Activated T-helper 17 cell treated with anti-CD3 and anti-CD28 coated beads, Interleukin-2, amount 50 U/mL, for 72 hours (primary cell): ENCODE measurements around the gene CACNA2D1. TPM values are rescaled to one million over a fixed set of nuclear protein-coding genes. Genes with fewer than 3 reads are reported as not detected.

Experiments used
- ATAC-seq: fragments of 150-1000 bp; cut with Tn5 transposase; replicated peaks from 2 replicates; pipeline ENCODE4 v1.10.0; 2021; ENCODE audit warnings: mild to moderate bottlenecking, moderate library complexity
- H3K27ac Mint-ChIP-seq: one replicate; pipeline ENCODE4 v1.8.0; 2022; ENCODE audit warnings: mixed read lengths
- H3K27me3 Mint-ChIP-seq: one replicate; pipeline ENCODE4 v1.8.0; 2022; ENCODE audit warnings: mixed read lengths
- H3K36me3 Mint-ChIP-seq: one replicate; pipeline ENCODE4 v1.8.0; 2022; ENCODE audit warnings: low read depth, mild to moderate bottlenecking, mixed read lengths
- H3K4me1 Mint-ChIP-seq: one replicate; pipeline ENCODE4 v1.8.0; 2022; ENCODE audit warnings: mixed read lengths
- H3K4me3 Mint-ChIP-seq: one replicate; pipeline ENCODE4 v1.8.0; 2022; ENCODE audit warnings: mild to moderate bottlenecking, mixed read lengths
- H3K9me3 Mint-ChIP-seq: one replicate; pipeline ENCODE4 v1.8.0; 2022; ENCODE audit warnings: mixed read lengths
- total RNA-seq, 2 donors: library from RNA; stranded (reverse); gene quantifications; one replicate each; pipeline ENCODE4 v1.2.3, GENCODE V29; 2022

Gene CACNA2D1
- total RNA-seq, 2 donors from 2014 or later, result not detected

DNA sequence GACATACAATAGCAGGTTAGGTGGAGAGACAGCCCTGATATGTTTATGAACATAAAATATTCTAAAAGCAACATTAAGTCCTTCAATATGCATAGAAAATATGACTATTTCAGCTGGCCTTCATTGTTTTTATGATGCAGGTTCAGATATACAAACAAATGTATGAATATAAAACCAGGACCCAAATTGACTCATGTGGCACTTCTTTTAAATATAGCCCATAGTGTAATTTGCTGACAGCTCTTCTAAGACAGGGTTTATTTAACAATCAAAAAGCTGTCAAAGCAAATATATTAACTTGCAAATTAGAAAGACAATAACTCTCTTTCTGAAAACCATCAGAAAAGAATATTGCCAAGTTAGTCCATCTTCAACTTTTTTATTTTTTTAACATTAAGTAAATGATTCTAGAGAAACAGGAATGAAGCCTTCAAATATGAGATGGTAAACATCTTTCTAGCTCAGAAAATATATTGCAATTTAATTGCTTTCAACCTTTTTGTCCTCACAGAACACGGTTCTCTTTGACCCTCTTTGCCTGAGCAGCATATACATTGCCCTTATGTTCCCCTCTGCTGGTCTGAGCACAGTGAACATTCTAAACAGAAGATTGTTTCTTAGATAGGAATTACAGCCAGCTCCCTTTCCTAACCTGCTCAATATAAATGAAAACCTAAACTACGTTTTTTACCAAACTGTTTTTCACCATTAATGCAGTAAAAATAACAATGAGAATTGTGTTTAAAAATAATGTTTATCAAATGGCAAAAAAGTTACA, 82.8 kb downstream of the CACNA2D1 start:
- Mint-ChIP-seq H3K27me3 (no peaks in the 10 kb centered on the region), H3K4me1 (no peaks in the 10 kb centered on the region), H3K4me3 (no peak overlapping the region), H3K36me3 (no peaks in the 10 kb centered on the region), H3K27ac (no peak overlapping the region), H3K9me3 (peaks cover 9% of the 10 kb centered on the region)
- no peak for ATAC-seq

DNA sequence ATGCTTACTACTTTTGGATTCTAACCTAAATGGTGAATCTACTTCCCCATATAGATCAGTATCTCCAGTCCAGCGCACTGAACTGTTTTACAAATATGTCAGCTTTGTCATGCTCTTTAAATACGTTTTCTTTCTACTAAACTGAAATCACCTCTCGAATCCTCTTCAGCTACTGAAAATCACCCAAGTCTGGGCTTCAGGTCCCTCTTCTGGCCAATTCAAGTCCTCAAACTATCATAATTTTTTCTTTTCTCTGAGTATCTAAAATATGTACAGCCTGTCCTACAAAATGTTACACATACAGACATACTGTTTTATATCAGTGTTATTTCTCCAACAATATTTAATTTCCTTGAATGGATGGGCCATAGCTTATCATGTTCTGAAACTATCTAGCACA, 84.2 kb downstream of the CACNA2D1 start:
- Mint-ChIP-seq H3K27me3 (no peaks in the 10 kb centered on the region), H3K4me1 (no peaks in the 10 kb centered on the region), H3K4me3 (no peak overlapping the region), H3K27ac (no peak overlapping the region), H3K9me3 (peaks cover 5% of the 10 kb centered on the region), H3K36me3 (no peaks in the 10 kb centered on the region)
- no peak for ATAC-seq

DNA sequence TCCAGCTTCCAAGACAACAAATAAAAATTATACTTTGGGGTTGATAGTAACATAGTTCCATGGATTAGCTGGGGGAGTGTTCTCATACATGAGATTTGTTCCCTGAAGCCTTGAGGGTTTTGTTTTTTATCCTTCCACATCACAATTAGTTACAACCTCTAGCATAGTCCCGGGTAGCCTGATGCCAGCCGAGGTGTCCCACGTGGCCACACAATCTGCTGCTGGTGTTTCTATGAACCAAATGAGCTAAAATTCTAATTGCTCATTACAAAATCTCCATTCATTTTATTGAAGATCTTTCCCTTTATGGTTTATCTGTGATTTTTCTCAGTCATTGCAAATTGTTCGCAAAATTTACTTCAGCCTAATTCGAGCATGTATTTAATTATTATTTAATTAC, 84.7 kb downstream of the CACNA2D1 start:
- Mint-ChIP-seq H3K9me3 (peaks cover 5% of the 10 kb centered on the region), H3K4me3 (no peak overlapping the region), H3K36me3 (no peaks in the 10 kb centered on the region), H3K27ac (no peak overlapping the region), H3K27me3 (no peaks in the 10 kb centered on the region), H3K4me1 (no peaks in the 10 kb centered on the region)
- ATAC-seq, result no peak

DNA sequence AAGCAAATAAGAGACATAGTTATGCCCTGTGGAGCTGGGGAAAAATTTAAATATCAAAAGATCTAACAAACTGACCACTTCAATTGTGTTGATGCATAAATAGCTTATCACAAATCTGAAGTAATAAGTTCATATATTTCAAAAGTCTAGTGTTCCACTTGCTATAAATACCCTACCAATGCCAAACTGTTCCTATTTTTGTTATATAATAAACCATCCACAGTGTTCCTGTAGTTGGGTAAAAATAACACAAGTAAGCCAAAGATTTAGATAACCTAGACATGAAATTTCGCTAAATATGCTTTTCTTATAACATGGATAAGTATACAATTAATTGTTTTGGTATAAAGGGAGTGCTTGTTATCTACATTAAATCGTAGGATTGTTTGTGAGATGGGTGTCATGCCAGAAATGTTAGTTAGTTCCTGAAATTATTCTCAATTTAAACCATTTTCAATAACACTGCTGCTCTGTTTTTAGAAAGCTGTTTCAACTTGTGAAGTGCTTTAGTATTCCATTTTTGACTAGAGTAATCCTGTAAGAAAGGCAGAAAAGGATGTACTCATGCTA, 85.5 kb downstream of the CACNA2D1 start:
- Mint-ChIP-seq H3K27ac (no peak overlapping the region), H3K4me3 (no peak overlapping the region), H3K36me3 (no peaks in the 10 kb centered on the region), H3K4me1 (no peaks in the 10 kb centered on the region), H3K9me3 (peaks cover 5% of the 10 kb centered on the region), H3K27me3 (no peaks in the 10 kb centered on the region)
- no peak for ATAC-seq

DNA sequence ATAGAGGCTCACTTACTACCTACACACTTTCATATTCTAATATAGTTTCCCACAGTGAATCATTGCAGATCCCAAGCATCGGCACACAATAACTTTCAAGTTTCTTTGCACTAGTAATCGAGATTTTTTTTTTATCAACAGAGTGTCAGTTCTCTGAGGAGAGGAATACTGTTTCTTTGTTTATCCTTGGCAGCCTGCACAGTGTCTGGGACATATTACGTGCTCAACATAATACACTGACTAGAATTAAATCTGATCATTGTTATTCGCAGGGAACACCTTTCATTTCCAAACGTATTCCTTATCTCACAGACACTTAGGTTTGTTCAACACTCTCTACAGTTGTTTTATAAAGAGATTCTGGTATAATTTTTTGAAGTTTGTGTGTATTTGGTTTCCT, 95.3 kb downstream of the CACNA2D1 start:
- no peaks in the 10 kb centered on the region for H3K27me3 Mint-ChIP-seq
- H3K9me3 Mint-ChIP-seq, result no peaks in the 10 kb centered on the region
- no peaks in the 10 kb centered on the region for H3K36me3 Mint-ChIP-seq
- no peaks in the 10 kb centered on the region for H3K4me1 Mint-ChIP-seq
- H3K27ac Mint-ChIP-seq, result no peak overlapping the region
- no peak overlapping the region for H3K4me3 Mint-ChIP-seq
- ATAC-seq, result no peak

DNA sequence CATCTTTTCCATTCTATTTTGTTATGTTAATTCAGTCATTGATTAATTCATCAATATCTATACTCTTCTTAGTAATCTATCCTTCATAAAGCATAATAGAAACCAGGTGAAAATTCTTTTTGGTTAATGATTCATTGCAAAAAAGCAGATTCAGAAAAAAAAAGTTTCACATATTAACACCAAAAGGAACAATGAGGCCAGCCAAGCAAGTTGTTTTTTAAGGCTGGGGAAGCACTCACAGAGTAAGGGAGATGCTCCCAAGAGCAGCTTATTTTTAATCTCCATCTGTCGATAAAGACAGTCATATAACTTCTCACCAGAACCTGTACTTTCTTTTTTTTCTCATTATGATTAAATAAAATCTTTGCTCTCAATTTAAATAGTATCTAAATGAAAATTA, 95.8 kb downstream of the CACNA2D1 start:
- no peak for ATAC-seq
- Mint-ChIP-seq H3K27ac (no peak overlapping the region), H3K9me3 (no peaks in the 10 kb centered on the region), H3K4me3 (no peak overlapping the region), H3K4me1 (no peaks in the 10 kb centered on the region), H3K36me3 (no peaks in the 10 kb centered on the region), H3K27me3 (no peaks in the 10 kb centered on the region)

DNA sequence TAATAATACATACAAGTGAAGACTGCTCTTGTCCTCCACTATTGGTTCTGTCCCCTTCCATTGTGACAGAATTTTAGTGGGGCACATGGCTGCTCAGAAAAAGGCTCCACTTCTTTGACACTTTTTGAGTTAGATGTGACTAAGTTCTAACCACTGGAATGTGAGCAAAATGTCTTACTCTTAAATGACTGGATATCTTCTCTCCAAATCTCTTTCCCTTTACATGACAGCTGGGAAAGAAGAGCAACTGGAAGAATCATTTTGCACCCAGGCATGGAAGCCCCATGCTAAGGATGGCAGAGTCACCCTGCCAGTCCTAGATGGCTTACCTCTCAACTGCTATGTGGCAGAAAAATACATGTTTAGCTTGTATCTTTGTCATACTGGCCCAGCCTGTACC, 97.7 kb downstream of the CACNA2D1 start:
- no peak overlapping the region for H3K4me3 Mint-ChIP-seq

DNA sequence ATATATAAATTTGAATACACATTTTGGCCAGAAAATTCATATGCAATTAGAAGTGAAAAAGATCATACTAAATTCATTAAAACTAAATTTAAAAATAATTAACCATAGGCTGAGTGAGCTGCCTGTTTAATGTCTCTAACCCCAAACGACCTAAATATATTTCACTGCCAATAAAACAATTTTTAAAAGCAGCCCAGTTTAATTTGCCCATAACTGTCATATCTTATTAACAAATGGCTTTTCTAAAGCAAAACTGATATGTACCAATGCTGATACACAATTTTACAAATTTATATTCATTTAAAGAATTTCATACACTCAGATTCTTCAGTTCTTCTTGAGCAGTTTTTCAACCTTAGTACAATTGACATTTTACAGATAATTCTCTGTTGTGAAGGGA, 99.9 kb downstream of the CACNA2D1 start:
- no peak overlapping the region for H3K4me3 Mint-ChIP-seq
- no peak for ATAC-seq
- no peaks in the 10 kb centered on the region for H3K27me3 Mint-ChIP-seq
- H3K9me3 Mint-ChIP-seq, result peaks cover 8% of the 10 kb centered on the region
- H3K4me1 Mint-ChIP-seq, result no peaks in the 10 kb centered on the region
- H3K27ac Mint-ChIP-seq, result no peak overlapping the region
- H3K36me3 Mint-ChIP-seq, result no peaks in the 10 kb centered on the region

More for the DNA sequence above, 97.7 kb downstream of the CACNA2D1 start:
- H3K36me3 Mint-ChIP-seq, result no peaks in the 10 kb centered on the region
- H3K27ac Mint-ChIP-seq, result no peak overlapping the region
- H3K27me3 Mint-ChIP-seq, result no peaks in the 10 kb centered on the region
- no peak for ATAC-seq
- H3K9me3 Mint-ChIP-seq, result no peaks in the 10 kb centered on the region
- H3K4me1 Mint-ChIP-seq, result no peaks in the 10 kb centered on the region

DNA sequence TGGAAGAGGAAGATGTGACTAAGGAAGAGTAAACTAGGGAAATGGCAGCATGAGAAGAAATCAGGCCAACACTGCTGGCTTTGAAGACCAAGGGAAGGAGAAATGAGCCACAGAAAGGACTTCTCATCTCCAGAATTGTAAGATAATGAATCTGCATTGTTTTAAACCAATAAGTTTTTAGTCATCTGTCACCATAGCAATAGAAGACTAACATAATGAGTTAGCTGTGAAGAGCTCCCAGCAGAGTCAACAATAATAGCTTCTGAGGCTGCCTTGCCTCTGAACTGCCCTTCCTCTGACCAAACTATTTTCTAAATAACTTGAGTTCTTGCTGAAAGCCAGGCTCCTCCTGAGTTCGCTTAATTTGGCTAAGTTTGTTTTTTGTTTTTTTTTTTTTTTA, 103.6 kb downstream of the CACNA2D1 start:
- Mint-ChIP-seq H3K4me1 (no peaks in the 10 kb centered on the region), H3K27me3 (no peaks in the 10 kb centered on the region), H3K27ac (no peak overlapping the region), H3K9me3 (peaks cover 15% of the 10 kb centered on the region), H3K4me3 (no peak overlapping the region), H3K36me3 (no peaks in the 10 kb centered on the region)
- no peak for ATAC-seq

DNA sequence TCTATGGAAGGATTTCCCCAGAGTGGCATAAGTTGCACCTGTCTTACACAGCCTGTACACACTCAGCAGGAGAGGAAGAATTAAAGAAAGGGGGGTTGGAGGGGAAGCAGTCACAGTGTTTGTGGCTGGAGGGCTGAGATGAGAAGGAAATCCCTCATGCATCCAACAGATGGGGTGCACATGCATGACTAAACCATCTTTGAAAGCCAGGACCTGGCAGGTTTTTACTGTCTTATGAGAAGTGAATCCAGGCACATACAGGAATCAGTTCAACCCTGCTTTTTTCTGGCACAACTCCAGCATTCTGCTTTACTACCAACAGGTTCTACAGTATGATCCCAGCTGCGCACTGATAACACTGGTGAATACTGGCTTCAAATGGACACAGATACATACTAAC, 107.7 kb downstream of the CACNA2D1 start:
- Mint-ChIP-seq H3K36me3 (no peaks in the 10 kb centered on the region), H3K4me1 (no peaks in the 10 kb centered on the region), H3K4me3 (no peak overlapping the region), H3K27ac (no peak overlapping the region), H3K9me3 (peaks cover 15% of the 10 kb centered on the region), H3K27me3 (no peaks in the 10 kb centered on the region)
- ATAC-seq, result no peak

DNA sequence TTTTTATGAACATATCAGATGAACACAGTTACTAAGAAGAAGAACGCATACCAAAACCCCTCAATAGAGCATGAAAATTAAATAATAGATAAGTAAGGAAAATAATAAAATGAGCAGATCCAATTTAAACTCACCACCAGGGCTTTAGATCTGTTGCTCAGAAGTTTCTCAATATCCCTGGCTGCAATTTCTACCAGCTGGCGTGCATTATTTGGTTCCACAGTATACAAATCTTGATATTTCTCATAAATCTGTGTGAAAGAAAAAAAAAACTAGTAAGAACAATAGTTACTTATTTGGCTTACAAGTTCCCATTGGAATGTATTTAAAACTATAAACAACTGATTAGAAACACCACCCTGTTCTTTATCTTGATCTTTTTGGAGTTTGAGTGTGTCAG, 108.6 kb downstream of the CACNA2D1 start:
- Mint-ChIP-seq H3K27ac (no peak overlapping the region), H3K36me3 (no peaks in the 10 kb centered on the region), H3K27me3 (no peaks in the 10 kb centered on the region), H3K4me3 (no peak overlapping the region), H3K9me3 (peaks cover 15% of the 10 kb centered on the region), H3K4me1 (no peaks in the 10 kb centered on the region)
- ATAC-seq, result no peak

DNA sequence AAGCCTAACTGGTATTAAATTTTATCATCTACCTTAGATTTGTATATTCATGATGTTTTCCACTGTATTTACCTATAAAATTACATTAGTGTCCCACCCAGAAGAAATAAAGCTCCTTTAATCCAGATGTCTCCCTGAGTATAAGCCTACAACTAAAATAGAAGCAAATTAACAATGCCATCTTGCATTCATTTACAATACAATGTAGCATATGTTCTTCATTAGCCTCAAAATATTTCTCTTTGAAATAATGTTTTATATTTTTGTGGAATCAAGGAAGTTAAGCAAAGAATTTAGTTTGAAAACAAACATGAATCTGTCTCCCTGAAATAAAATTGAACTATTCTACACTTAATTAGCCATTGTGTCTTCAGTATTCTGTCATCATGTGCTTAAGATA, 112.3 kb downstream of the CACNA2D1 start:
- no peak overlapping the region for H3K27ac Mint-ChIP-seq
- H3K36me3 Mint-ChIP-seq, result no peaks in the 10 kb centered on the region
- H3K9me3 Mint-ChIP-seq, result peaks cover 9% of the 10 kb centered on the region
- no peak overlapping the region for H3K4me3 Mint-ChIP-seq
- H3K27me3 Mint-ChIP-seq, result no peaks in the 10 kb centered on the region
- H3K4me1 Mint-ChIP-seq, result no peaks in the 10 kb centered on the region
- no peak for ATAC-seq

DNA sequence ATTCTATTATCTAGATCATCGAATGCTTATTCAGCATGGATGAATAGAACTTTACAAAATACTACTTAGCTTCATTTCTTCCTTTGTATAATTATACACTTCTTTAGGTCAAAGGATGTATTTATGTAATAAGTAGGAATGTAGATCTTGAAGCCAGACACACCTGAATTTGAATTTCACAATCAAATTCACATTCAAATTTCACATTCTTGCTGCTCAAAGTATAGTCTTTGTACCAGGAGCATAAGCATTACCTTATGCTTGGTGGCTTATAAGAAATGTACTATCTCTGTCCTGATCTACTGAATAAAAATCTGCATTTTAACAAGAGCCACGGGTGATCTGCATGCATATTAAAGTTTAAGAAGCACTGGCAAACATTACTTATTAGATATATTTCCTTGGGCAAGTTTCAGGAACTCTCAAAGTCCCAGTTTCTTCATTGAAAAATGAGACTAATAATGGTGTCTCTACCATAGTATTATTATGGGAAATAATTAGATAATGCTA, 112.8 kb downstream of the CACNA2D1 start:
- no peak overlapping the region for H3K4me3 Mint-ChIP-seq
- no peak overlapping the region for H3K27ac Mint-ChIP-seq
- no peak for ATAC-seq
- no peaks in the 10 kb centered on the region for H3K27me3 Mint-ChIP-seq
- H3K4me1 Mint-ChIP-seq, result no peaks in the 10 kb centered on the region
- H3K9me3 Mint-ChIP-seq, result peaks cover 9% of the 10 kb centered on the region
- no peaks in the 10 kb centered on the region for H3K36me3 Mint-ChIP-seq

DNA sequence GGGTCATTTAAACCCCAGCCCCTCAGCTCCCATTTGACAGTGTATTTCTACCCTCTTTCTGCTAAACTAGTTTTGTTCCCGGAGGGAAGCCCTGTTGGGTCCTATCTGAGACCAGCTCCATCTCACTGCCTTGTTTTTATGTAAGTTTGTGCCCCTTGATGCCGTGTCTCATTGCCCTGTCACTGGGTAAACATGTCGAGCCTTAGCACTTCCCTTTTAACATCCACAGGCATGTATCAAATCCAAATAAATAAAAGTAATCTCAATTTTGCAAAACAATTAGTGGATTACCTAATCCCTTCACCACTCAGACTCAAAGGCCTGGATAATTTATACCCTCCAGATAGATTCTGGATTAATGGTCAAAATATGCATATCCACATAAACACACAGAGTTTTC, 115.7 kb downstream of the CACNA2D1 start:
- Mint-ChIP-seq H3K9me3 (peaks cover 9% of the 10 kb centered on the region), H3K4me3 (no peak overlapping the region), H3K4me1 (no peaks in the 10 kb centered on the region), H3K27me3 (no peaks in the 10 kb centered on the region), H3K27ac (no peak overlapping the region), H3K36me3 (no peaks in the 10 kb centered on the region)
- no peak for ATAC-seq

DNA sequence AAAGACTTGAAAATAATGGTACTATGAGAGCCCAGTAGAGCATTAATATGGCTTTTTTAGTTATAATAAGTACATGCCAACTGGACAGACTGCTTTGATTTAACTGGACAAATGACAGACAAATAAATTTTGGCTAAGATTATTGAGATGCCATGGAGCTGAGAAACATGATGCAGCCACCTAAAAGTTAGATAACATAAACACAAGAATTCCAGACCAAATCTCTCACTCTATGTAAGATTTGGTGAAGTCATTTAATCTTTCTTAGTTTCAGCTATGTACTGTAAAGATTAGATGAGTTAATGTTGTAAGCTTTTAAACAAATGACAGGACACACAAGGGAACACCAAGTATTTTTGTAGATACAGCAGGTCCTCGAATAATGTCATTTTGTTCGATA, 118.2 kb downstream of the CACNA2D1 start:
- Mint-ChIP-seq H3K27ac (no peak overlapping the region), H3K27me3 (no peaks in the 10 kb centered on the region), H3K9me3 (peaks cover 12% of the 10 kb centered on the region), H3K36me3 (no peaks in the 10 kb centered on the region), H3K4me1 (no peaks in the 10 kb centered on the region), H3K4me3 (no peak overlapping the region)
- no peak for ATAC-seq
